NCI-H146 treated with DMSO at 0.1 percent for 48 hours (cell line): Measurements from ENCODE around the gene RILPL1.
"Not testable (repeated sequence)": the region's sequence is repeated elsewhere in the genome, so short reads cannot be mapped to it uniquely, and the experiment has no call there.

Source experiments
- DNase-seq: peaks from one replicate; lab custom pipeline; 2025; ENCODE audit not compliant: unreplicated experiment; lab: John Stamatoyannopoulos, UW

RILPL1 gene

GRCh38 chr12:123533672-123534643 is at the start of gene RILPL1:
Gene RILPL1 (minus strand): TSS chr12:123533719. CDS start chr12:123533482, 237 bp downstream.
- no peak for DNase-seq

GRCh38 chr12:123580772-123581171 is 47.3 kb upstream of the RILPL1 start:
- no peak for DNase-seq

- DNase-seq: not testable (repeated sequence)
Measured at GRCh38 chr12:123578829-123579228, 45.3 kb upstream of the RILPL1 start.

GRCh38 chr12:123578243-123578642 is 44.7 kb upstream of the RILPL1 start:
- DNase-seq: no peak

GRCh38 chr12:123576611-123577010 is 43.1 kb upstream of the RILPL1 start:
- DNase-seq: no peak

- DNase-seq: no peak
Measured at GRCh38 chr12:123573870-123574269, 40.4 kb upstream of the RILPL1 start.

- no peak for DNase-seq
Measured at GRCh38 chr12:123572391-123572790, 38.9 kb upstream of the RILPL1 start.

GRCh38 chr12:123571343-123571813 is 37.9 kb upstream of the RILPL1 start:
- DNase-seq: no peak

GRCh38 chr12:123559468-123559867 is 25.9 kb upstream of the RILPL1 start:
- DNase-seq: no peak

GRCh38 chr12:123558487-123558886 is 25.0 kb upstream of the RILPL1 start:
- not testable (repeated sequence) for DNase-seq

- not testable (repeated sequence) for DNase-seq
Measured at GRCh38 chr12:123554843-123555242, 21.3 kb upstream of the RILPL1 start.

GRCh38 chr12:123554136-123554535 is 20.6 kb upstream of the RILPL1 start:
- not testable (repeated sequence) for DNase-seq

- DNase-seq: no peak
Measured at GRCh38 chr12:123550700-123551099, 17.2 kb upstream of the RILPL1 start.

- DNase-seq: no peak
Measured at GRCh38 chr12:123548107-123548506, 14.6 kb upstream of the RILPL1 start.

- no peak for DNase-seq
Measured at GRCh38 chr12:123546281-123546680, 12.8 kb upstream of the RILPL1 start.

- no peak for DNase-seq
Measured at GRCh38 chr12:123543541-123543940, 10.0 kb upstream of the RILPL1 start.

- no peak for DNase-seq
Measured at GRCh38 chr12:123540899-123541662, 7.6 kb upstream of the RILPL1 start.

- not testable (repeated sequence) for DNase-seq
Measured at GRCh38 chr12:123535952-123536351, 2.4 kb upstream of the RILPL1 start.

- no peak for DNase-seq
Measured at GRCh38 chr12:123532808-123533649, 490 bp downstream of the RILPL1 start.

GRCh38 chr12:123532019-123532418 is 1.5 kb downstream of the RILPL1 start:
- no peak for DNase-seq

GRCh38 chr12:123531091-123531490 is 2.4 kb downstream of the RILPL1 start:
- no peak for DNase-seq
